Measurements from ENCODE around the gene SLCO4A1. TPM values are rescaled to one million over a fixed set of nuclear protein-coding genes. Genes with fewer than 3 reads are reported as not detected.

Gene SLCO4A1
- total and polyA plus RNA-seq, 9 of the 15 experiments (the other 6 are each of a cell fraction or from before 2014, with no cell fraction given) = 1.6 to 21.9 (median 12.8) TPM

GRCh38 chr20:62685781-62686555 is 43.7 kb downstream of the SLCO4A1 start (continued):
- TF ChIP-seq TRIM28 (IDR thresholded peaks at IDR 0.05) (no peak), ARHGAP35 (IDR thresholded peaks at IDR 0.05; ENCODE audit: partially characterized antibody) (no peak), ZFP30 (CRISPR knock-in tag; IDR thresholded peaks at IDR 0.05; ENCODE audit: borderline replicate concordance) (no peak), CBX3 (IDR thresholded peaks at IDR 0.05; ENCODE audit: borderline replicate concordance in 1 of 2, low read length in 2 of 2) (peak in 1 of 2 experiments; percentile 33; a peak in 1 of 3 replicates), BRCA1 (IDR thresholded peaks at IDR 0.05) (no peak), BRCA1 (CRISPR knock-in tag; IDR thresholded peaks at IDR 0.05) (no peak), POLR3G (IDR thresholded peaks at IDR 0.05; ENCODE audit: extremely low read depth, insufficient read length, insufficient replicate concordance) (no peak), KLF6 (CRISPR knock-in tag; IDR thresholded peaks at IDR 0.05; ENCODE audit: borderline replicate concordance) (no peak), HLTF (IDR thresholded peaks at IDR 0.05) (no peak), ZNF699 (CRISPR knock-in tag; IDR thresholded peaks at IDR 0.05; ENCODE audit: insufficient replicate concordance) (no peak), REST (IDR thresholded peaks at IDR 0.05; ENCODE audit: borderline replicate concordance) (no peak; the same call in 1 of the 2 replicates), REST (CRISPR knock-in tag; IDR thresholded peaks at IDR 0.05; ENCODE audit: low read depth) (no peak), RAD51 (IDR thresholded peaks at IDR 0.05; ENCODE audit: borderline replicate concordance, low read depth) (no peak), SIN3A (IDR thresholded peaks at IDR 0.05; ENCODE audit: borderline replicate concordance in 2 of 2, control insufficient read depth in 1 of 2, low read depth in 2 of 2, low read length in 2 of 2) (peak; percentile 82 to 86; a peak in 2 of 4 replicates), RBM34 (IDR thresholded peaks at IDR 0.05; ENCODE audit: borderline replicate concordance, insufficient read depth, low read length) (no peak), BDP1 (IDR thresholded peaks at IDR 0.05; ENCODE audit: insufficient read depth, insufficient read length) (no peak), HMG20A (CRISPR knock-in tag; conservative IDR thresholded peaks at IDR 0.05) (no peak), NR3C1 (CRISPR knock-in tag; IDR thresholded peaks at IDR 0.05) (no peak), KDM1A (IDR thresholded peaks at IDR 0.05) (0 out of 4 replicates have a peak, but pooled peaks of 1 of the 2 experiments have one; percentile 36), DIDO1 (tag; IDR thresholded peaks at IDR 0.05; ENCODE audit: low read depth) (no peak)

Data from K562 (cell line).